Skeletal muscle tissue (tissue), 4 donors: ENCODE measurements around the gene IL19. TPM values are rescaled to one million over a fixed set of nuclear protein-coding genes. Genes with fewer than 3 reads are reported as not detected.

Experiments used
- H3K27ac ChIP-seq: one replicate; pipeline ENCODE4 v1.7.0; 2013; ENCODE audit warnings: mild to moderate bottlenecking, low read depth, low read length, inconsistent platforms
- H3K27me3 ChIP-seq, 3 donors: one replicate each; pipeline ENCODE4 v1.7.0; 2013; ENCODE audit warnings: low read length in 3 of 3; ENCODE audit not compliant: control insufficient read depth in 3 of 3, insufficient read depth in 3 of 3
- H3K36me3 ChIP-seq, 3 donors: one replicate each; pipeline ENCODE4 v1.7.0; 2013; ENCODE audit warnings: low read length in 3 of 3; ENCODE audit not compliant: control insufficient read depth in 3 of 3, insufficient read depth in 3 of 3
- H3K4me1 ChIP-seq, 3 donors: one replicate each; pipeline ENCODE4 v1.7.0; 2013; ENCODE audit warnings: low read length in 3 of 3, mild to moderate bottlenecking in 3 of 3; ENCODE audit not compliant: control insufficient read depth in 3 of 3, insufficient read depth in 3 of 3
- H3K4me3 ChIP-seq, 3 donors: one replicate each; pipeline ENCODE4 v1.7.0; 2013; ENCODE audit warnings: low read length in 3 of 3
- H3K9ac ChIP-seq, 3 donors: one replicate each; pipeline ENCODE4 v1.7.0; 2013; ENCODE audit warnings: low read length in 3 of 3, mild to moderate bottlenecking in 3 of 3, moderate library complexity in 2 of 3, low read depth in 1 of 3
- H3K9me3 ChIP-seq, 3 donors: one replicate each; pipeline ENCODE4 v1.7.0; 2013; ENCODE audit warnings: low read length in 3 of 3; ENCODE audit not compliant: control insufficient read depth in 3 of 3
- total RNA-seq: library from RNA; depleted of rRNA; stranded (reverse); fragments of >200 nt; gene quantifications from one replicate; pipeline ENCODE4 v1.2.3, GENCODE V29; 2014
- donor health status: Osteomylitis.

Gene IL19, protein sequence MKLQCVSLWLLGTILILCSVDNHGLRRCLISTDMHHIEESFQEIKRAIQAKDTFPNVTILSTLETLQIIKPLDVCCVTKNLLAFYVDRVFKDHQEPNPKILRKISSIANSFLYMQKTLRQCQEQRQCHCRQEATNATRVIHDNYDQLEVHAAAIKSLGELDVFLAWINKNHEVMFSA
- not detected for total RNA-seq

DNA sequence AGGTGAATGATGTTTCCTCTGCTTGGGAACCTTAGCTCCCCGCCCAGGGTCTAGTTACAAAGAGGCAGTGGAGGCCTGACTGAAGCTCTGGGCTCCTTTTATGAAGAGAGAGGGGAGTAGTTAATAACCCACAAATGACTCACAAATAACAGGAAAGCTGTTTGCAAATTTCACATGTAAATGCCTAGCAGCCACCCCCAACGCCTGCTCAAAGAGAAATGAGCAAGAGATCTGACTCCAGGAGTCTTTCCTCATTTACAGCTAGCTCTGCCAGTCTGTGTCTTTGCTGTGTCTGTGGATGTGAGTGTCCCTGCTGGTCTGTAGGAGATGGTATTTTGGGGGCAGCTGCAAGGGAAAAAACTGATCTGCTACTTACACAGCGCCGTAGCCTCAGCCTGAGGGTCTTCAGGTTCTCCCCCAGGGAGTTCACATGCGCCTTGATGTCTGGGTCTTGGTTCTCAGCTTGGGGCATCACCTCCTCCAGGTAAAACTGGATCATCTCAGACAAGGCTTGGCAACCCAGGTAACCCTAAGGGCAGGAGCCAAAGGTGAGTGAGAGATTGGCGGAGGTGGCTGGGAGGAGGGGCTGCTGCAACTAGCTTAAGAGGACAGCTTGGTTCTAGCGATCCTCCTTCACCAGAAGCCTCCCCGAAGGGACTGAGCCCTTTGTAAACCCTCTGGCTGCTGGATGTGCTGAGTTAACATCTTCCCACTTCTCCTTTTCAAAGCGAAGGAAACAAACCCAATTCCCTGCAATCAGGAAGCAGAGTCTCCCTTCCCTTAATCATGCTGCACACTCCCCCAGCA, at the start of gene IL19:
IL19 (plus strand) TSS at position 243 of the 807 bp plus-strand sequence. CDS start 65,890 bp downstream, outside the sequence.
- Histone ChIP-seq H3K27me3 (peaks cover 0 to 11% (median 5%) of the 10 kb centered on the region in 3 donors), H3K4me3 (no peak within 1 kb of the TSS), H3K27ac (peak within 1 kb of the TSS; percentile 19), H3K4me1 (no peaks in the 10 kb centered on the region), H3K9me3 (no peaks in the 10 kb centered on the region), H3K9ac (peak within 1 kb of the TSS in 1 of 3 donors; percentile 8), H3K36me3 (no peaks in the 10 kb centered on the region)

DNA sequence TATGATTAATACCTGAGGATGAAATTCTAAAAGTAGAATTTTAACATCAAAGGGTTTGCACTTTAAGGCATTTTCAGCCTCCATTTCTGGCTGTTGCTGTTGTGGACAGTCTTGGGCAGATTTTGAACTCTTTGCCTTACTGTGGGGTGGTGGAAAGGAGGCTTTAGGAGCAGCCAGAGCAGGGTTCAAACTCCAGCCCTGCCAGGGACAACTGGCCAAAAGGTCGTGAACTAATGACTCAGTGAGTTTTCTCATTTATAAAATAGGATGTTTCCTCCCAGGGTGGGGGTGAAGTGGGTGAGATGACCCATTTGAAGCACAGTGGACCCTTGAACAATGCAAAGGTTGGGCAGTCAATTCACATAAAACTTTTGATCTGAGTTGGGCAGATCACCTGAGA, 49.1 kb upstream of the IL19 start:
- H3K27me3 ChIP-seq: no peaks in the 10 kb centered on the region
- H3K4me1 ChIP-seq: peaks cover 60 to 76% (median 71%) of the 10 kb centered on the region in 3 donors
- no peak overlapping the region for H3K27ac ChIP-seq
- no peak overlapping the region for H3K4me3 ChIP-seq
- H3K9ac ChIP-seq: no peak overlapping the region
- no peaks in the 10 kb centered on the region for H3K9me3 ChIP-seq
- H3K36me3 ChIP-seq: no peaks in the 10 kb centered on the region

DNA sequence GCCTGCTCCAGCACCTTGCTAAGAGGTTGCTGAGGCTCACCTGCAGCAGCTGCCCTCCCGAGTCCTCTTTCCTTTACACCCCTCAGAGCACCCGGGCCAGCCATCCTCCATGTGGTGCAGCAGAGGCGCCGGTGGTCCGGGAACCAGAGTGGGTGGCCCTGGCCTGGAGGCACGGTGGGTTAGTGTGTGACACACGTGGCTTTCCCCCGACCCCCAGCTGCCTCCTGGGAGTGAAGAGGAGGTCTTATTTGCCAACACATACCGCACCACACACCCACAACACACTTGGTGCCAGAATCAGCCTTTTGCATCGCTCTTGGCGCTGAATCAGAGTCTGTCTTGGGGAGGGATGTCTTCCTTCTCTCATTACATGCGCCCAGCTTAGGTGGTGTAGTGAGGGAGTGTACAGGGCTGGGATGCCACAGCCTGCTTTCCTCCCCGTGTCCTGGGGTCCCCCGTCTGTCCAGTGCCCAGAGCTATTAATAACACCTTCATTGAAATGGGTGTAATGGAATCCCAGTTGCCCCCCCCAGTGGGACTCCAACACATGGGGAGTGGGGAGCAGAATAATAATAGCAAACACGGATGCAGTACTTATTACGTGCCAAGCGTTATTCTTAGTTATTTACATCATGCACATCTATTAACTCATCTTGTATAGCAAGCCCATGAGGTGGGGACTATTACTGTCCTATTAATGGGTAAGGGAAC, 47.7 kb upstream of the IL19 start:
- Histone ChIP-seq H3K4me3 (peak overlapping the region in 2 of 3 donors; percentile 51 to 67), H3K4me1 (peaks cover 52 to 79% (median 65%) of the 10 kb centered on the region in 3 donors), H3K9me3 (no peaks in the 10 kb centered on the region), H3K27me3 (no peaks in the 10 kb centered on the region), H3K27ac (peak overlapping the region; percentile 87), H3K36me3 (no peaks in the 10 kb centered on the region), H3K9ac (peak overlapping the region; percentile 65 to 85 (median 73))

DNA sequence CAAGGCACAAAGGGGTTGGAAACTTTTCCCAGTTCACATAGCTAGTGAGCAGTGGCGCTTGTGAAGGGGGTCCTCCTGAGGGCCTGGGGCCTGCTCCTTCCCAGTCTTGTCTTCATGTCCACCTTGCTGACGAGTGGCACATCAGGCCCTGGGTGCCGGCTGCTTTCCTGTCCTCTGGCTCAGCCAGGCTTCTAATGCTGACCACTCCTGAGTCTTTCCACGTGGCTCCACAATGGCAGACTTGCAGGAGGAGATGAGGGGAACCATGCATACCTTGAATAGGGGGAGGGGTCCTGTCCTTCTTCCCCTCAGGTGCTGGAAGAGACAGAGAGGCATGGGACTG, 47.1 kb upstream of the IL19 start:
- H3K4me3 ChIP-seq: peak overlapping the region; percentile 19 to 67 (median 51)
- H3K27me3 ChIP-seq: no peaks in the 10 kb centered on the region
- peak overlapping the region; percentile 87 for H3K27ac ChIP-seq
- peak overlapping the region; percentile 65 to 85 (median 73) for H3K9ac ChIP-seq
- H3K4me1 ChIP-seq: peaks cover 52 to 80% (median 67%) of the 10 kb centered on the region in 3 donors
- H3K9me3 ChIP-seq: no peaks in the 10 kb centered on the region
- H3K36me3 ChIP-seq: no peaks in the 10 kb centered on the region

DNA sequence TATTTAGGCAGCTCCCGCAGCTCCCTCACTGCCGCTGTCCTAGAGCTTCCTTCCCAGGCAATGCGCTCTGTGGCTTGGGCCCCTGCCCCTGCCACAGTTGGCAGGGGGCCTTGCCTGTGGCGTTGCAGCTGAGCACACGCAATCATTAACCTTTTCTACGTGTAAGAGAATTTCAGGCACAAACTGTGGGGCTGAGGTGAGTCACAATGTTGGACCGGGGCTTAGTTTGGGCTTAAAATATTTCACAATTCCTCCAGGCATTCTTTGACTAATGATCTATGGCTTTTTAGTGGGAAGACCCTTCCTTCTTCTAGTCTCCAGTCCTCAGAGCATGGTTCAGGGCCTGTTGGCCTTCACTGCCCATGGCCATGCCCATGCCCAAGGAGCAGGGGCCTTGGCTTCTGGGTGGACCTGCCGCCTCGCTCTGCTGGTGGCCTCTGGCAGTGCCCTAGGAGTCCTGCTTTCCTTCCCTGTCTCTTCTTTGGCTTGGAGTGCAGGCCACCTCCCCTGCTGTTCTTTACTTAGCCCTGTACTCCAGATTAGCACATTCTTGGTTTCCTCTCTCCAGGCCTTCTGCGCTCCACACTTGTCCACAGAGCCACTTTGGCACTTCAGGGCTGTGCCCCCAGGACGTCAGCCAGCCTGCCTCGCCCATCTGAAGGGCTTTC, 46.6 kb upstream of the IL19 start:
- H3K27me3 ChIP-seq: no peaks in the 10 kb centered on the region
- H3K4me3 ChIP-seq: peak overlapping the region; percentile 19 to 67 (median 51)
- H3K36me3 ChIP-seq: peaks cover 0 to 1% (median under 1%) of the 10 kb centered on the region in 3 donors
- peaks cover 52 to 77% (median 65%) of the 10 kb centered on the region in 3 donors for H3K4me1 ChIP-seq
- no peaks in the 10 kb centered on the region for H3K9me3 ChIP-seq
- peak overlapping the region; percentile 65 to 85 (median 73) for H3K9ac ChIP-seq
- peak overlapping the region; percentile 87 for H3K27ac ChIP-seq

DNA sequence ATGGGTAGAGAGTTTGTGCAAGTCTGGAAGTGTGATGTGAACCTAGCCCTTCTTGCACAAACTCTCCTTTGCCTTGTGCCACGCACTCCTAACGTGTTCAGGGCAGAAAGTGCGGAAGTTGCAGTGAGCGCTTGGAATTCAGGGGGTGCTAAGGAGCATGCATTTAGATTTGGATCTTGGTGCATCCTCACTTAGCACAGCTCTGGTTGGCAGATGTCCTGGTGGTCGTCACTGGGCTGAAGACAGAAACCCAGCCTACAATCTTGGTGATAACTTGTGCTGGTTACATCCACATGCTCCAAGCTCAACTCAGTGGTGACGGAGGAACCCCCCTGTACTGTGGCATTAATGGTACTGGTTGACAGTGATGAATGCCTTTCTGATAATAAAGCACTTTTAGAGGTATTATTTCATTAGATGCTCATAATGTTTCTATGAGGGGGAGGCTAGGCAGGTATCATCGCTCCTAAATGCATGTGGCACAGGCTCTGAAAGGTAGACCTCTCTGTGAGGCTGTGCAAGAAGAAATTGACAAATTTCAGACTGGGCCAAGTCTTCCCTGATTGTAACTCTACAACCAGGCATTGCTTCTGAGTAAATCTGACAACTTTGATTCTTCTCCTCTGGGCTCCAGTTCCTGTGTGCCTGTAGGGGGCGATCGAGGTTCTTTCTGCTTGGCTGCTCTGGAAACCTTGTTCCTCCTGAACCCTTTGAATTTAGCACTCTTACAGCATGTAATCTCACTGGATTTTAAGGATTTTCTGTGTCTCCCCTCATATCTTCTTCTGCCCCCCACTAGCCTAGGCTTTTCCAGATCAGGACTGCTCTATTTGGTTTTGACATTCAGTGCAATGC, 45.2 kb upstream of the IL19 start:
- H3K4me3 ChIP-seq: no peak overlapping the region
- peaks cover 43 to 67% (median 58%) of the 10 kb centered on the region in 3 donors for H3K4me1 ChIP-seq
- no peak overlapping the region for H3K27ac ChIP-seq
- no peaks in the 10 kb centered on the region for H3K9me3 ChIP-seq
- H3K9ac ChIP-seq: peak overlapping the region in 1 of 3 donors; percentile 25
- H3K36me3 ChIP-seq: peaks cover 13 to 15% (median 14%) of the 10 kb centered on the region in 3 donors
- H3K27me3 ChIP-seq: no peaks in the 10 kb centered on the region

DNA sequence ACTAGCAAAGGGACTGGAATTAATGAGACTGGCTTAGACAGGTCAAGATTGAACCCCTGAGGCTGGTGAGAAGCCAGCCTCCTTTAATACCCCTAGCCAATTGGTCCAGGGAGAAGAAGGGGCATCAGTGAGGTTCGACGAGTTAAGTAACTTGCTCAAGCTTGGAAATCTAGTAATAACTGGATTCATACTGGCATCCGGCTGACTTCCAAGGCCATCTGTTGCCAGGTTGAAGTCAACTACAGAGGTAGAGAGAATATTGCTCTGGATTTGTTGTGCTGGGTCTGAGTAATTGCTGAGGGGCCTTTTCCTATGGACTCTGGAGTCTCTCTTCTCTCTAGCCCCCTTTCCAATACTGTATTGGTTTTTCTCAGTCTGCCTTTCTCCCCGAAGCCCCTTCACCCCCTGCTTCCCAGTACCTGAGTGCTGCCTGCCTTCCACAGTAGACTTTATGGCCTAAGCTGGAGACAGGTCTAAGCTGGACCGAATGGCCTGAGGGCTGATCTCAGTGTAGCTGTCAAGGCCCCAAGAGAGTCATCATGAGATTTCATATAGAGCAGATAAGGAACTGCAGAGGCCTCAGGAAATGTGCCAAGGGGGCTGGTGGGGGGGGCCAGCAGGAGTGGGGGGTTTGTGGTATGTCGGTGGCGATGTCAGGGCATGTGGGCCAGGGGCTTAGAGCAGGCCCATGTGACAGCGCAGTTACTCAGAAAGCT, 42.4 kb upstream of the IL19 start:
- peaks cover 35 to 48% (median 40%) of the 10 kb centered on the region in 3 donors for H3K4me1 ChIP-seq
- no peak overlapping the region for H3K4me3 ChIP-seq
- H3K27ac ChIP-seq: no peak overlapping the region
- H3K9me3 ChIP-seq: no peaks in the 10 kb centered on the region
- H3K27me3 ChIP-seq: no peaks in the 10 kb centered on the region
- H3K36me3 ChIP-seq: peaks cover 41 to 43% (median 42%) of the 10 kb centered on the region in 3 donors
- no peak overlapping the region for H3K9ac ChIP-seq

DNA sequence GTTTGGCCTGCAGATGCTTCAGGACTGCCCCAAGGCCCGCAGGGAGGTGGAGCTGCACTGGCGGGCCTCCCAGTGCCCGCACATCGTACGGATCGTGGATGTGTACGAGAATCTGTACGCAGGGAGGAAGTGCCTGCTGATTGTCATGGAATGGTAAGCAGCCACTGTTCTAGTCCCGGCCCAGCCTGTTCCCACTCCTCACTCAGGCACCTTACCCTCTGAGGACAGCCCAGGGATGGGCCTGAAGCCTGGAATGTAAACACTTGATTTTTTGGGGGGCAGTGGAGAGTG, 41.9 kb upstream of the IL19 start:
- H3K9ac ChIP-seq: no peak overlapping the region
- no peaks in the 10 kb centered on the region for H3K9me3 ChIP-seq
- no peak overlapping the region for H3K4me3 ChIP-seq
- no peaks in the 10 kb centered on the region for H3K27me3 ChIP-seq
- peaks cover 30 to 43% (median 35%) of the 10 kb centered on the region in 3 donors for H3K4me1 ChIP-seq
- no peak overlapping the region for H3K27ac ChIP-seq
- peaks cover 42 to 46% (median 45%) of the 10 kb centered on the region in 3 donors for H3K36me3 ChIP-seq
